Urinary bladder (tissue), 4 donors: ENCODE data around the gene KLHL2. TPM values are rescaled to one million over a fixed set of nuclear protein-coding genes. Genes with fewer than 3 reads are reported as not detected.
"Not testable (repeated sequence)": the region's sequence is repeated elsewhere in the genome, so short reads cannot be mapped to it uniquely, and the experiment has no call there.

Experiments used
- DNase-seq: peaks from one replicate; pipeline ENCODE4 v3.0.0-alpha.2; 2015; ENCODE audit errors: extremely low spot score
- H3K27ac ChIP-seq: one replicate; pipeline ENCODE4 v1.5.1; 2013; ENCODE audit warnings: low read depth, mild to moderate bottlenecking, moderate library complexity
- H3K36me3 ChIP-seq: one replicate; pipeline ENCODE4 v1.6.1; 2013; ENCODE audit warnings: mild to moderate bottlenecking, moderate library complexity; ENCODE audit not compliant: insufficient read depth
- H3K4me1 ChIP-seq: one replicate; pipeline ENCODE4 v1.6.1; 2013; ENCODE audit warnings: mild to moderate bottlenecking, moderate library complexity; ENCODE audit not compliant: insufficient read depth
- H3K4me3 ChIP-seq: one replicate; pipeline ENCODE4 v1.5.1; 2013; ENCODE audit warnings: low read depth, low read length
- WGBS: extraction: QIAGEN DNeasy Blood & Tissue Kit; methylation state at CpG from one replicate; pipeline ENCODE4 v1.1.7; 2013; 5-methylcytosine and 5-hydroxymethylcytosine counted together
- polyA plus RNA-seq: library from polyadenylated mRNA; stranded (reverse); fragments of 200-250 nt; gene quantifications from one replicate; pipeline ENCODE4 v1.2.3, GENCODE V29; 2013
- total RNA-seq: library from RNA; depleted of rRNA; stranded (reverse); fragments of >200 nt; gene quantifications from one replicate; pipeline ENCODE4 v1.2.3, GENCODE V29; 2014
- donor health status: healthy with polysubstance abuse.
- donor health status: healthy.

KLHL2 gene, protein sequence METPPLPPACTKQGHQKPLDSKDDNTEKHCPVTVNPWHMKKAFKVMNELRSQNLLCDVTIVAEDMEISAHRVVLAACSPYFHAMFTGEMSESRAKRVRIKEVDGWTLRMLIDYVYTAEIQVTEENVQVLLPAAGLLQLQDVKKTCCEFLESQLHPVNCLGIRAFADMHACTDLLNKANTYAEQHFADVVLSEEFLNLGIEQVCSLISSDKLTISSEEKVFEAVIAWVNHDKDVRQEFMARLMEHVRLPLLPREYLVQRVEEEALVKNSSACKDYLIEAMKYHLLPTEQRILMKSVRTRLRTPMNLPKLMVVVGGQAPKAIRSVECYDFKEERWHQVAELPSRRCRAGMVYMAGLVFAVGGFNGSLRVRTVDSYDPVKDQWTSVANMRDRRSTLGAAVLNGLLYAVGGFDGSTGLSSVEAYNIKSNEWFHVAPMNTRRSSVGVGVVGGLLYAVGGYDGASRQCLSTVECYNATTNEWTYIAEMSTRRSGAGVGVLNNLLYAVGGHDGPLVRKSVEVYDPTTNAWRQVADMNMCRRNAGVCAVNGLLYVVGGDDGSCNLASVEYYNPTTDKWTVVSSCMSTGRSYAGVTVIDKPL
- total RNA-seq: 13.7 TPM
- 16.6 TPM for polyA plus RNA-seq

DNA sequence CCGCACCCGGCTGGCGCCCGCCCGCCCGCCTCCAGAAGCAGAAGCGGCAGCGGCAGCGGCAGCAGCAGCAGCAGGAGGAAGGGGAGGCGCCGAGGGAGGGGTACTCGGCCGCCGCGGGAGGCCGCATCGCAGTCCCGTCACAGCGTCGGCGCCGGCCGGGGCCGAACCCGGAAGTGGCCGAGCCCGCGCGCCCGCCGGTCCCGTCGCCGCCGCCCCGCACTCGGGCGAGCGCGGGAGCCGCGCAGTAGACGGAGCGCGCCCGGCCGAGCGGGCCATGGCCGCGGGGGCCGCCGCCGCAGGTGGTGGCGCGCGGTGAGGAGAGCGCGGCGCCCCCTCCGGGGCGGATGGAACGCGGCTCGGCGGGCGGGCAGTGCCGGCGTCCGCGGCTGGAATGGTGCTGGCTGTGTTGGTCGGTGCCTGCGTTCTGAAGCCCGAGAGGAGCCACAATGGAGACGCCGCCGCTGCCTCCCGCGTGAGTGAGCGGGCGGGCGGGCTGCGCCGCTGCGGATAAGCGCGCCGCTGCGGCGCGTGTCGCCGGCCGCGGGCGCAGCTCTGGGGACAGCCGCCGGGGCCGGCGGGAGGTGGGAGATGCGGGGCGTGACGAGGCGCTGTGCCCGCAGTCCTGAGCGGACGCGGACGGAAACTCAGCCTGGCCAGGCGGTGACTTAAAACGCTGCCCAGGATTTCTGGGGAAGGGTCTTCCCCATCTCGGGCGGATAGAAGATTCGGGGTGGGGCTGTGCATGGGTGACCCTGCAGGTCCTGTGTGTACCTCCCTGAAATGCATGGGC lies at the start of gene KLHL2:
TSS of gene KLHL2 (plus strand) at position 131 of the 790 bp plus-strand sequence. CDS start at position 447, 316 bp downstream.
- no peak for DNase-seq
- Histone ChIP-seq H3K27ac (peak within 1 kb of the TSS; percentile 82), H3K4me1 (peaks cover 2% of the 10 kb centered on the region), H3K4me3 (peak within 1 kb of the TSS; percentile 91), H3K36me3 (no peaks in the 10 kb centered on the region)
- under 1% methylated on average over 112 of the region's 113 CpGs for WGBS

DNA sequence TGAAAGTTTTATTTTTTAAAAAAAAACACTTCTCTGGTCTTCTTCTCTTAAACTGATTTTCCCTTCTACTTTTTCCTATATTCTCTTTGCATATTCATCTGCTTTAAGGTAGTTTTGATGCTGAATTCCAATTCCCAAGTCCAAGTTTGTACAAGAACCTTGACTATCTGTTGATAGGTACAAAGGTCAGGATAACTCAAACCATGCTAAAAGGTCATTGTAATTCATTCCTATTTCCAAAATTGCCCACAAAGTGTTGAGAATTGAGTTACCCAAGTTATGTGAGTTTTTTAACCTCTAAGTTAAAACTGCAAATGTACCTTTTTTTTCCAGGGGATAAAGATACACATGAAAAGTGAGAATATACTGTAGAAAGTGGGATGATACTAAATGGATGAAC lies 48.6 kb upstream of the KLHL2 start:
- Histone ChIP-seq H3K4me1 (no peaks in the 10 kb centered on the region), H3K4me3 (no peak overlapping the region), H3K27ac (no peak overlapping the region), H3K36me3 (no peaks in the 10 kb centered on the region)
- DNase-seq: no peak

DNA sequence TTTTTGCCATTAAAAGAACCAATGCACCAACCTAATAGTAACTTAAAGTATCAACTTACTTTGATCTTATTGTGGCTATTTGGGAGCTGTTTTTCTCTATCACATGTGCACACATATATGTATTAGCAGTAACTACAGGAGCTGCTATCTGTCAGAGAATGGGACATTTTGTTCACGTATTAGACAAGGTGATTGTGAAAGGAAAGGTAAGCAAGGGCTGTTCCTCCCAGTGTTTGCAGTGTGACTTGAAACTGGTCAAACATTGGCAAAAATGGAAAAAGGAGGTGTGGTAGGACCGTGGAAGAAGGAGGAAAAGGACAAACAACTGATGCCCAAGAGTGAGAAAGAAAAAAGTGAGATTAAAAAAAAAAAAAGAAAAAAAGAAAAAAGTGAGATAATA lies 43.1 kb upstream of the KLHL2 start:
- Histone ChIP-seq H3K4me3 (no peak overlapping the region), H3K27ac (no peak overlapping the region), H3K36me3 (no peaks in the 10 kb centered on the region), H3K4me1 (no peaks in the 10 kb centered on the region)
- 77% methylated on average over 2 of the region's 2 CpGs for WGBS
- no peak for DNase-seq

DNA sequence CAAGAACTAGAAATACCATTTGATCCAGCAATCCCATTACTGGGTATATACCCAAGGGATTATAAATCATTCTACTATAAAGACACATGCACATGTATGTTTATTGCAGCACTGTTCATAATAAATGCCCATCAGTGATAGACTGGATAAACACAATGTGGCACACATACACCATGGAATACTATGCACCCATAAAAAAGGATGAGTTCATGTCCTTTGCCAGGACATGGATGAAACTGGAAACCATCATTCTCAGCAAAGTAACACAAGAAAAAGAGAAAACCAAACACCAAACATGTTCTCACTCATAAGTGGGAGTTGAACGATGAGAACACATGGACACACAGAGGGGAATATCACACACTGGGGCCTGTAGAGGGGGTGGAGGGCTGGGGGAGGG lies 40.5 kb upstream of the KLHL2 start:
- not testable (repeated sequence) for H3K36me3 ChIP-seq, DNase-seq, H3K27ac ChIP-seq, H3K4me3 ChIP-seq, H3K4me1 ChIP-seq
- 100% methylated on average over 1 of the region's 1 CpG for whole genome bisulfite sequencing

DNA sequence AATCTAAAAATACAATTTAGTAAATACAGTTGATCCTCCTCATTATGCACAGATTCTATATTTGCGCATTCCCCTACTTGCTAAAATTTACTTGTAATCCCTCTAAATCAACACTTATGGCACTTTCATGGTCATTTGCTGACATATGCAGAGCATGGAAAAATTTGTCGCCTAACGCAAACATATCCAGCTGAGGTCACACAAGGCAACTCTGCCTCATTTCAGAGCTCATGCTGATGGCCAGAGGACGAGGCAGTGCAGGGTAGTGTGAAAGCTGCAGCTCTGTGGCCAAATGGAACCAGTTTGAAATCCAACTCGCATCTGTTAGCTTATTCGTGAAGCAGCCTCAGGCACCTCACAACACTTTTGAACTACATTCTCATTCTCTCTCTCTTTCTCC lies 39.7 kb upstream of the KLHL2 start:
- WGBS: 67% methylated on average over 6 of the region's 6 CpGs
- no peaks in the 10 kb centered on the region for H3K4me1 ChIP-seq
- DNase-seq: no peak
- H3K4me3 ChIP-seq: no peak overlapping the region
- no peak overlapping the region for H3K27ac ChIP-seq
- no peaks in the 10 kb centered on the region for H3K36me3 ChIP-seq

DNA sequence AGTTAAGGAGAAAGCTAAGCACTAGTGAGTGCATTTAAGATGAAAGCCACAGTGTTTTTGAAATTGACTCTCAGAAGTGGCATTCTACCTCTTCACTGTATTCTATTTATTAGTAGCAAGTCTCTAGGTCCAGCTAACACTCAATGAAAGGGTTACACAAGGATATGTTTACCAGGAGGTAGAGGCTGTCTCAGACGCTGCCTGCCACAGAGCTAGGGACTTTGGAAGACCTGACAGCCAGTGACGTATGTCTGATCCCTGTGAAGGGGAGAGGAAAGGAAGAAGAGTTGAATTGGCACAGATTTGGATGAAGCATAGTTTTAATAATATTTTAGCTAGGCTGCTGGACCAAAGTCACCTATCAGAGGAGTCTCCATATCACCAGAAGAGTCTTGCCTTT lies 36.5 kb upstream of the KLHL2 start:
- Histone ChIP-seq H3K36me3 (no peaks in the 10 kb centered on the region), H3K27ac (no peak overlapping the region), H3K4me1 (no peaks in the 10 kb centered on the region), H3K4me3 (no peak overlapping the region)
- WGBS: 48% methylated on average over 2 of the region's 2 CpGs
- DNase-seq: no peak

DNA sequence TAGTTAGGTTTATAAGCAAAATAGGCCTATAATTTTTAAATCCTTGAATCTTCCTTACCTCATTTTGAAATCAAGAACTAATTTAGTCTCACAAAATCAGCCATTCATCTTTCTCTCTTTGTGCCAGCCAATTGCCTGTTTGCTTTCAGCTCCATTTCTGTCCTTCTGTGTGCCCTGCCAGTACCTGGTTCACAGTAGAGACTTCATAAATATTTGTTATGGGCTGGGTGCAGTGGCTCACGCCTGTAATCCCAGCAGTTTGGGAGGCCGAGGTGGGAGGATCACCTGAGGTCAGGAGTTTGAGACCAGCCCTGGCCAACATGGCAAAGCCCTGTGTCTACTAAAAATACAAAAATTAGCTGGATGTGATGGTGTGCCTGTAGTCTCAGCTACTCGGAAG lies 31.9 kb upstream of the KLHL2 start:
- not testable (repeated sequence) for H3K4me3 ChIP-seq, H3K36me3 ChIP-seq, DNase-seq, H3K4me1 ChIP-seq, H3K27ac ChIP-seq
- WGBS: 91% methylated on average over 3 of the region's 3 CpGs

DNA sequence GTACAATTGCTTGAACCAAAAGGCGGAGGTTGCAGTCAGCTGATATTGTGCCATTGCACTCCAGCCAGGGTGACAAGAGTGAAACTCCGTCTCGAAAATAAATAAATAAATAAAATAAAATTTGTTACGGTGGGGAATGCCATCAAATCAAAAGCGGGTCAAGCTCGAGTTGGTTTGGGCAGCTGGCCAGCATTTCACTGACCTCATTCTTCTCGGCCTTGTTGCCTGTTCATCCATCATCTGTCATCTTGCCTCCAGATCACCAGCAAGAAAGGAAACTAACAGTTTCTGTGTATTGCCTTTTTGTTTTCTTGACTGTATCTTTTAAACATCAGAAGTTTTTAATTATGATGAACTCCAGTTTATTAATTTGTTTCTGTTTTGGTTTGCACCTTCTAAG lies 31.5 kb upstream of the KLHL2 start:
- no peak for DNase-seq
- no peaks in the 10 kb centered on the region for H3K4me1 ChIP-seq
- WGBS: 81% methylated on average over 7 of the region's 7 CpGs
- H3K4me3 ChIP-seq: no peak overlapping the region
- H3K36me3 ChIP-seq: no peaks in the 10 kb centered on the region
- H3K27ac ChIP-seq: no peak overlapping the region

DNA sequence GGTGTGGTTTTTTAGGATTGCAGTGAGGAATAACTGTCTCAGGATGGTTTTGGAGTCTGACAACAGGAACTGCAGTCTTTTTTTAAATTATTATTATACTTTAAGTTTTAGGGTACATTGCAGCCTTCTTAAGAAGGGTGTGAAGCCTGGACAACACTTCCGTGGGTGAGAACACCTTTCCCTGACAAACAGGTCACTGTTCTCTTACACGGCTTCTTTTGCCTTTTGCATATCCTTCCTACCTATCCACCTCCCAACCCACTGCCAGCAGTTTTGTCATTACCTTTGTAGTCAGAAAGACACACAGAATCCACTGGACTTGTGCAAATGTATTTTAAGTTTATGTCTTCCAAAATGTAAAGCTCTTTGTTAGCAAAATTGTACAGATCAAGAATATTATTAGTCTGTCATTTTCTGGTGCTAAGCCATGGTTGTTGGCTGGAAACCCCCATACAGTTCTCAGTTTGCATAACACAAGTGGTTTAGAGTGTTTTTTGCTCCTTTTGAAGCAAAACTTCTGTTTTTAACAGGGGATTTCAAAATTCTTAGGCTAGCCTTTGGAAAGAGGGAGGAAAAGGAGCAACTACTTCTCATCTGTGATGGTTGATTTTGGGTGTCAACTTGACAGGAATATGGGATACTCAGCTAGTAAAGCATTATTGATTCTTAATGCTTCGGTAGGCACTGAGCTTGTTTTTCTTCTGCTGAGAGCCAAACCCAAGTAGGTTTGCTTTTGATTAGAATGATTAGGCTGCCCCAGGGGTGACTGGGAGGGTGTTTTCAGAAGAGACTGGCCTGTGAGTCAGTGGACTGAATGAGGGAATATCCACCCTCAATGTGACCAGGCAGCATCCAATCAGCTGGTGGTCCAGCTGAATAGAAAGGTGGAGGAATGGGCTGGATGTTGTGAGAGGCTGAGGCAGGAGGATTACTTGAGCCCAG lies 29.4 kb upstream of the KLHL2 start:
- DNase-seq: no peak

DNA sequence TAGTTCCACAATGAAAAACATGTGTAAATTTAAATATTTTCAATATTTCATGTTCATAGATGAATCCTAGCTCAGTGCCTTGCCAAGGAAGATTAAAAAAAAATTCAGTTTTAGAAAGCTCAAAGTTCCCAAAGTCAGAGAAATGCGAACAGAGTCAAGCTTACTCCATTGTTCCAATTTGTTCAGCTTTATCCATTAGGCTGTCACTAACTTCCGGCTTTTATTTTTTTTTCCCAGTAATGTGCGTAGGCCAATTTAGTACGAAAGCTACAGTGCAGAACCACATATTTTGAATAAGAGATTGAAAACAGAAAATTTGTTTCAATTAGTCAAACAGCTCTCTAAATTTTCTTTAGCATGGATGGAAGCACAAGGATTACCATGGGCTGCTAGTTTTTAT lies 23.1 kb upstream of the KLHL2 start:
- Histone ChIP-seq H3K4me1 (no peaks in the 10 kb centered on the region), H3K27ac (no peak overlapping the region), H3K36me3 (no peaks in the 10 kb centered on the region), H3K4me3 (no peak overlapping the region)
- 84% methylated on average over 4 of the region's 4 CpGs for WGBS
- DNase-seq: no peak

More for the DNA sequence above, 29.4 kb upstream of the KLHL2 start:
- Histone ChIP-seq H3K4me3 (no peak overlapping the region), H3K27ac (no peak overlapping the region), H3K4me1 (no peaks in the 10 kb centered on the region), H3K36me3 (no peaks in the 10 kb centered on the region)
- 56% methylated on average over 3 of the region's 3 CpGs for WGBS

DNA sequence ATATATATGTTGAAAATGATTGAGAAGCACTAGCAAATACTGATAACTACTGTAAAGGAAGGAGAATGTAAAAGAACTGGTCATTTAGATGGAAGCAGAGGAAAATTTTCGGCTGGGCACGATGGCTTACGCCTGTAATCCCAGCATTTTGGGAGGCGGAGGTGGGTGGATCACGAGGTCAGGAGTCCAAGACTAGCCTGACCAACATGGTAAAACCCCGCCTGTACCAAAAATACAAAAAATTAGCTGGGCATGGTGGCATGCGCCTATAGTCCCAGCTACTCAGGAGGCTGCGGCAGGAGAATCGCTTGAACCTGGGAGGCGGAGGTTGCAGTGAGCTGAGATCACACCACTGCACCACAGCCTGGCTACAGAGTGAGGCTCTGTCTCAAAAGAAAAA lies 22.4 kb upstream of the KLHL2 start:
- not testable (repeated sequence) for H3K27ac ChIP-seq, H3K4me3 ChIP-seq, H3K4me1 ChIP-seq, H3K36me3 ChIP-seq, DNase-seq
- WGBS: 96% methylated on average over 10 of the region's 10 CpGs

DNA sequence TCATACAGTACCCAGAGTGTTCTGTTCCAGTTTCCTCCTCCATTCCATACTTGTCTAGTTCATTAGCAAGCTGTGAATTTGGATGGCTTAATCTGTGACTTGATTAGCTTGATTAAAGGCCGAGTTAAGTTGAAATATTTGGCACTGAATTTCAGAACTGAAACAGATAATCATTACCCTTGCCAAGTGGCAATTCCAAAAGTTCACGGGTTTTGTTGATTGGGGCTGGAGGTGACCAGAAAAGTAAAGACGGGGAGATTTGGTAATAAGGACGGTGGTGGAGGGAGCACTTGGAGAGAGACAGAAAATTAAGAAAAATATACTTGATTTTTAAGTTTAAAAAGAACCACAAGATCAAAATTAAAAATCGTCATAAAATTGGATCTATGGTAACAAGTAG lies 21.9 kb upstream of the KLHL2 start:
- H3K4me3 ChIP-seq: no peak overlapping the region
- no peak overlapping the region for H3K27ac ChIP-seq
- H3K4me1 ChIP-seq: no peaks in the 10 kb centered on the region
- no peak for DNase-seq
- H3K36me3 ChIP-seq: no peaks in the 10 kb centered on the region
- WGBS: 83% methylated on average over 5 of the region's 5 CpGs
